Stimulated activated CD8-positive, alpha-beta memory T cell treated with anti-CD3 and anti-CD28 coated beads, Interleukin-4, amount 100 ng/mL, for 48 hours (primary cell): ENCODE measurements around the gene PPP1R36.
"Not testable (repeated sequence)": the region's sequence is repeated elsewhere in the genome, so short reads cannot be mapped to it uniquely, and the experiment has no call there.

Source experiments
- DNase-seq: peaks from one replicate; pipeline ENCODE4 v3.0.0-alpha.2; 2020

The PPP1R36 gene

DNA sequence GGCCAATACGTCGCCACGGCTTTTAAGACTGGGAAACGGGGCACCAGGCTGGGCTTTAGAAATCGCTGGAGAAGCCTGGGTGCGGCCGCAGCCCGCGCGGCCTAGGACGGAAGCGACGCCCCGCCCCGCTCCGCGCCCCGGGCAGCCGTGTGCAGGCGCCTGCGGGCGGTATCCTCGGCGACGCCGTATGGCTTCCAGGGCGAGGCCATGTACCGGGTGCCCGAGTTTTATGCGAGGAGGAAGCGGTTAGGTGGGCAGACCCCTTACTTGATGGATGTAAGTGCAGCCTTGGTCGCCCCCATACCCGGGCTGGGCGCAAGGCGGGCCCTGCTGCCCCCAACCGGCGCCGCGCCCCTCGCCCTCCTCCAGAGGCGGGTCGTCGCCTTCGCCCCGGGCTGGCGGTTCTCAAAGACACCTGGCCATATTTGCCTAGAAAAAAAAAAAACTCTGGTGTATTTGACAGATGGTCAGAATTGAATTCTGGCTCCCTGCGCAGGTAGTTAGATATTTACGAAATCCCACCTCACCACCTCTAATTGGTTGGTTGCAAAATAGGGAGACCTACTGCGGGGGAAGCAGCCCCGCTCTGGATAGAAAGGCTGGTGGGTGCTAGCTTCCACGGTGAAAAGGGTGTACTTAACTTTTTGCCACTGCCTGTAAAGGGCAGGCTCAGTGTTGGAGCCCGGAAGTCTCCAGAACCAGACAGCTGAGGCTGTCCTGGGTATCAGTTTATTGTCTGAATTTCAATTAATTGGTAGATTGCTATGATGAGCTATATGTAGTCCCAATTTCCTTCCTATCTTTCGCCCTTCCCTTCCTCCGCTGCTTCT lies at the start of gene PPP1R36:
Gene PPP1R36 (plus strand): TSS at position 171 of the 830 bp plus-strand sequence. CDS start 37 bp downstream, at position 208.
- DNase-seq, result peak; percentile 63

- no peak for DNase-seq
These were observed 49.7 kb upstream of the PPP1R36 start for GRCh38 chr14:64500088-64500487.

GRCh38 chr14:64501411-64502171 lies 48.2 kb upstream of the PPP1R36 start:
- peak; percentile 33 for DNase-seq

DNA sequence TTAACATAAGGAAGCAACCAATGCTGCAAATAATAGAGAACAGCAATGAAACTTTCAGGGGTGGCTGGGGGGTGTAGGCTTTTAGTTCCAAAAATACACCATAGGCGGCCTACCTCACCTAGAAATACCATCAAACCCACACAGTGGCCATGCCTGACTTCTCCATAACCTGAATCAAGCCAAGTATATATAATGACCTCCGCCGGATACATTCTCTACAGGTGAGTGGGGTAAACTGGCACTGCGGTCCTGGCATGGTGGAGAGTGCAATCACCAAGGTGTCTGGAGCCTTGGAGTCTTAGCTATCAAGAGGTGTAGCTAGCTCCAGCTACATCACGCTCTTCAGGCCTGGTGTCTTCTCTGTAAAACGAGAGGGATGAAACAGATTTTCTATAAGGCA lies 47.3 kb upstream of the PPP1R36 start:
- DNase-seq, result no peak

DNA sequence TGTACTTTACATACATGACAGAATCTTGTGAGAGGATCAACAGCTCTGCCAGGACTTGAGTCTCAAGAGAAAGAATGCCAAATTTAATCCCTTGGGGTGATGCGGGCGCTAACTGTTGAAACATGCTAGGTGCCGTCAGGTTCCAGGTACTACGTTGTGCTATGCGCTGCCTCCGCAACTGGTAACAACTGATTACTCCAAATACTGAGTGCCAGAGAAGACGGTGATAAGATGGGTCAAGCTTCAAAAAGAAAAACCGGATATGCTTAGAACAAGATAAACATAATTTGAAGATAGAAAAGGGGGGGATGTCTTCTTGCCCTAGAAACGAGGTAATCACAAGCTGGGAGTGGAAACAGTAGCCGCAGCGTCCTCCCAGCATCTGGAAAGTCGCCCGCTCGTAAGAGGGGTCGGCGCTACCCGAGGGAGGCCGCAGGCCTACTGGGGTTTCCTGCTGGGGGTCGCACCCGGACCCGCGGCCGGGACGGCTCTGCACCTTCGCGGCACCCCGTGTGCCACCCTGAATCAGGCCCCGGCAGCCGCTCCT lies 46.8 kb upstream of the PPP1R36 start:
- peak; percentile 46 for DNase-seq

DNA sequence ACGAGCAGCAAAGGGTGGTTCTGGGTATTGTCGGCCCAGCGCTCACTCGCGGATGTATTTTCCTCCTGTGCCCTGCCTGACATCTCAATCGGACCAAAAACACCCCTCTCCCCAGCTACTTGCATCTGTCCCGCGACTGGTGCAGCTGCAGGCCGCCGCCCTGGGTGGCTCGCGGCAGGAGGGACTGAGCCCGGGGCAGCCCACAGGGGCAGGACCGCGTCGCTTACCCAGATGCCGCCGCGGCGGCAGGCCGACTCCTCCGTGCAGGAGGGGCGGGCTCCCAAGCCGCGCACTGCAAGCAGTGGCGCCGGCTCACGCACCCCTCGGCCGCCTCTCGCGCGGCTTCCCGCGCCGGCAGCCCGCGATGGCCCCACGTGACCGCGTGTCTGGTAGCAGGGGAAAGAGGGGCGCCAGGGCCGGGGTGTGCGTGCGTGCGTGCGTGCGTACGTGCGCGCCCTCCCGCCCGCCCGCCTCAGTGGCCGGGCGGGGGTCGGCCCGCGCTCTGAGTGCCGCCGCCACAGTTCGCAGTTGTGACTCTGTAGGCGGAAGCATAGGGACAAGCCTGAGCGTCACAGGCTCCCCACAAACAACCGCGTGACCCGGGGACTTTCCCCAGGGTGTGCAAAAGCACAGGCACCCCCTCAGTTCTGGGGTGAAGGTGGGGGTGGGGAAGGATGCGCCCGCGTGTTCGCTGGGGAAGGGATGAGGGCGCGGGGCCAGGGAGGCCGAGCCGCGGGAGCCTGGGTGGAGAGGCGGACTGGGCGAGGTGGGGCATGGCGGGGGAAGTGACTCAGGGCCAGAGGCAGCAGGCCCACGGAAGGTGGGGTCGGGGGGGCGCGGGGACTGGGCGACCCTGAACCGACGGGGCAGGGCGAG lies 46.1 kb upstream of the PPP1R36 start, which contains the start of gene ZBTB25:
Gene ZBTB25 (minus strand): TSS at position 405 of the 876 bp plus-strand sequence. CDS start 13,305 bp downstream, outside the sequence.
- DNase-seq, result peak; percentile 94

DNA sequence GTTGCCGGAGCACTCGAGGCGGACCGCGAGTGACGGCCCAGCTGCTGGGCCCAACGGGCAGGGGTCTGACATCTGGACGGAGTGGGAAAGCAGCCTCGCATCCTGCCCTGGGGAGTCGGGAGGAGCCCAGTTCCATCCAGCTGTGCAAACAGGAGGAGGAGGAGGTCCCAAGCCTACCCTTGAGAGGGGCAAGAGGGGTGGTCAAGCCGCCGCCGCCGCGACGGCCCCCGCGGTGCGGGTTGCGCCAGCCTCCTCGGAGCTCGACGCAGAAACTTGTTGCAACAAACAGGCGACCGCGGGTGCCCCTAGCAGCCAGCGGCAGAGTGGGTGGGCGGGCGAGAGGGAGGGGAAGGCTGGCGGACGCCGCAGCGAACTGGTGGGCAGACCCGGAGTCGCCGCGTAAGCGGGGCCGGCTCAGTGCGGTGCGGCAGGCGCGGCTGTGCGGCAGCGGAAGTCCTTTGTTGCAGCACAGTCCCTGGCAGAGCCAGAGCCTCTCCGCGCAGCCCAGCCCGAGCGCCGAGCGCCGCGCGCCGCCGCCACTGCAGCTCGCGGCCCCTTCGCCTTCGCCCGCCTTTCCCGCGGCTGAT lies 45.4 kb upstream of the PPP1R36 start, which contains the start of gene ZBTB1:
Gene ZBTB1 (plus strand): TSS at position 461 of the 587 bp plus-strand sequence. CDS start 16,735 bp downstream, outside the sequence.
- peak; percentile 90 for DNase-seq

GRCh38 chr14:64504897-64505794 lies 44.6 kb upstream of the PPP1R36 start:
- peak; percentile 88 for DNase-seq

DNA sequence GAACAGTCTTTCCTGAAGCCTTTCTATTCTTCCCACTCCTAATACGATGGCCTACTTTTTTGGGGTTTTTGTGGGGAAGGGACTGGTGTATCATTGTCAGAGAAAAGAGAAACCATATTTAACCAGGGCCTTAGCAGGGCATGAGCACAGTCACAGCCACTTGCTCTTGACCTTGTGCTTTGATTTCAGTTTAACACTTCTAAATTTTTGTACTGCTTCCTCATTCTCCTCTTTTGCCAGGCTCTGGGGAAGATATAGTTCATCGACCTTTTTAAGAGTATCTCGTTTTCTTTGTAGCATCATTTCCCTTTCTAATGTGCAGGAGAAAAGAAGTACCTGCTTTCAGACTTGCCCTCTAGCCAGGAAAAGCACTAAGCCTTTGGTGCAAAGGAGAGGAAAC lies 43.0 kb upstream of the PPP1R36 start:
- DNase-seq, result no peak

DNA sequence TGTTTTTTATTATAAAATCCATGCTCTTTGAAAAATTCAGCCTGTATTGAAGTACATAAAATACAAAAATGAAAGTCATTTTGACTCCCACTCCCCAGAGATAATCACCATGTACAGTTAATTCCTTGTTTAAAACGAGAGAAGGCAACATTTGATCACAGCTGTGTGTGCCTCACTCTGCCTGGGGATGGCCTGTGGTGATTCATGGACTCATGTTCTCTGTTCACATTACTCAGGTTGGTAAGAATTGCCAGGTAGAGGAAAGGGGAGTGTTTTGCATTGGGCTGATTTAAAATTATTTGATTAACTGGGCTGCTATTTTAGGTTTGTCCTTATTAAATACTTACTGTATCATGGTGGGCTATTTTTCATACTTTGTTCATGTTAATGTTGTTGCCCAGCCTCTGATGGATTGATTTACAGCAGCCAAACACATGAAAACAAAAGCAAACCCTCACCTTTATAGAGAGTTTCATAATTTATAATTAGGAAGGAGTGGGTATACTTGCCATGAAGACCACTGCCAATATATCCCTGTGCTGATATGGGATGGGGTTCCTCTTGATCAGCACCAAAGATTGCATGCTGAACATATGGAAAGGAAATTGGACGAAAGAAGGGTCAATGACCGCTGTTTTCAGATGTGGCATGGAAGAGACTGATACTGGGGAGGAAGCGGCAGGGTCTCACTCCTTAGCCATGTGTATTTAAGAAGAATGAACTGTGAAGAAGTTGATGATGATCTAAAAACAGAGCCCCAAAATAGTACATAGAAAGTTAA lies 42.2 kb upstream of the PPP1R36 start:
- DNase-seq, result peak; percentile 58

- DNase-seq, result no peak
These were observed 41.5 kb upstream of the PPP1R36 start for GRCh38 chr14:64508215-64508776.

- DNase-seq, result no peak
These were observed 40.7 kb upstream of the PPP1R36 start for GRCh38 chr14:64509036-64509435.

DNA sequence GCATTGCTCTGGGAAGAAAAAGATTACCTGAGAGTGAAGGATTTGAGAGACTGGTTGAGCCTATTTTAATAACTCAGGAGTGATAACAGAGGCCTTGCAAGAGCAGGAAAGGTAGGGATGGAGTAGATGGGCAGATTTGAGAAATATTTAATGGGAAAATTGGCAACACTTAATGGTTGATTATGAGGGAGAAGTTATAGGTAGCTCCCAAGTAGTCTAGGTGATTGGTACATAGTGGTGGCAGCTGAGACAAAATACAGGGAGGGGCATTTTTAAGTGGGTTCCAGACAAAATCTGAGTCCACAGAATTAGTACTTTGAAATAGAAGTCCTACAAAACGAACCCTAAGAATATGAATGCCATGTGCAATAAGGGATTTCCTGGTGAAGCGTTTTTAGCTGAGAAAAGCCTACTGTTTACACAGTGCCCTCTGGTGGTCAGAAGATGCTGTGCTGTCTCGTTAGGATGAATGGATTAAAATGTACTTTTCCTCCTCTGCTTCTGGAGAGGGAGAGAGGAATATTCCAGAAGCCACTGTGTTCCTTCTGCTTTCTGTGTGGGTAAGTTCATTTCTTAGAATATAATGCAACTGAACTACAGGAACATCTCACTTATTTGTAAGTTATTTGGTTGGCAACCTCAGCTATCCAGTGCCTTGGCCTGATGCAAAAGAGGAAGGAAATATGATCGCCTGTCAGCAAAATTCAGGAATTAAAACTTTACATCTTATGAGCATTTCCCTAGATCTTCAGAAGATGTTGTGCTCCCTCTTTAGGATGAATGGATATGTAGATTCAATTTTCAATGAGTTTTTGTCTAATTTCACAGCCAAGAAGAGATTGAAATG lies 38.7 kb upstream of the PPP1R36 start:
- peak; percentile 77 for DNase-seq

- DNase-seq, result no peak
These were observed 36.5 kb upstream of the PPP1R36 start for GRCh38 chr14:64513271-64513670.

GRCh38 chr14:64515053-64515452 lies 34.7 kb upstream of the PPP1R36 start:
- DNase-seq, result no peak

DNA sequence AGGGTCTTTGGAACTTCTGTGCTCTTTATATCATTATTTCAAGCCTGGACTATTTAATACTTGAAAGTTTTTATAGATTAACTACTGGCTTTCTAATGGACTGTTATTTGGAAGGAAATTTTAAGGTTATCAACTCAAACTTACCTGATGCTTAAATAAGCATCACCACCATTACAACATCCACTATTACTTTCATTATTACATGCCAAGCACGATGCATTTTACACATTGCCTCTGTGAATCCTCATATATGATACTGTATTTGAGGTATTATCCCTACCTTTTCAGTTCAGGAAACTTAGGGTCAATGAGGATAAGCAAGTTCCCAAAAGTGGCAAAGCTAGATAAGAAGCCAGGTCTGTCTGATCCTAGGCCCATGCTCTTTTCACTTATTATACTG lies 32.8 kb upstream of the PPP1R36 start:
- no peak for DNase-seq

DNA sequence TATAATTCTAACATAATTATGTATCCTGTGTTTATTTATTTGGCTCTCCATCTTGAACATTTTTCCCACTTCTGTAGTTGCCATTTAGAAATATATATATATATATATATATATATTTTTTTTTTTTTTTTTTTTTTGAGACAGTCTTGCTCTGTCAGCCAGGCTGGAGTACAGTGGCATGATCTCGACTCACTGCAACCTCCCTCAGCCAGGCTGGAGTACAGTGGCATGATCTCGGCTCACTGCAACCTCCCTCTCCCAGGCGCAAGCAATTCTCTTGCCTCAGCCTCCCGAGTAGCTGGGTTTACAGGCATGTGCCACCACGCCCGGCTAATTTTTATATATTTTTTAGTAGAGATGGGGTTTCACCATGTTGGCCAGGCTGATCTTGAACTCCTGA lies 32.1 kb upstream of the PPP1R36 start:
- DNase-seq, result not testable (repeated sequence)

DNA sequence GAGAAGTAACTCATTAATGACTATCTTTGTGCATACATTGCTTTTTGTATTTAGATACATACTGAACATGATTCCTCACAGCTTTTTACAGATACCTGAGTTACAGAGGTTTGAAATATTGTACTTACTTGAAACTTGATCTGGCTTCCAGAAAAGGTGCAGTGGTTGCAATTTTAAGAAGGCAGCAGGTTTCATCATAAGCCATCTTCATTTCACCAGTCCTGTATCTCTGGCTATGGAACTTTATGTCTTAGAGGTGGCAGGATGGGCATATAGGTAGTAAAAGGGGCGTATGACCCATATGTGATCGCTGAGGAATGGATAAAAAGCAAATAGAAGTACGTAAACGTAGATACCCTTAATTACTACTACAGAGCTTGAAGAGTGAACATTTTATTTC lies 31.5 kb upstream of the PPP1R36 start:
- no peak for DNase-seq

- DNase-seq, result no peak
These were observed 29.1 kb upstream of the PPP1R36 start for GRCh38 chr14:64520699-64521098.
